Activated naive CD4-positive, alpha-beta T cell treated with anti-CD3 and anti-CD28 coated beads, Interleukin-2, amount 10 ng/mL, durations not matched to agents 7 days and 5 days (primary cell): ENCODE measurements around the gene ZNF839.
"Not testable (repeated sequence)": the region's sequence is repeated elsewhere in the genome, so short reads cannot be mapped to it uniquely, and the experiment has no call there.

Experiments used
- CTCF ChIA-PET: fragments of 350-600 bp; sonication (Branson Sonifier 250); formaldehyde crosslinking; loops from one replicate; lab custom pipeline; 2021; ENCODE audit warnings: antibody characterized with exemption; lab: Charles Lee
- DNase-seq: peaks from one replicate; pipeline ENCODE4 v3.0.0-alpha.2; 2020
- H3K27ac Mint-ChIP-seq: one replicate; pipeline ENCODE4 v1.8.0; 2021; ENCODE audit warnings: mild to moderate bottlenecking, moderate library complexity, mixed read lengths
- H3K27me3 Mint-ChIP-seq: one replicate; pipeline ENCODE4 v1.8.0; 2021; ENCODE audit warnings: mild to moderate bottlenecking, mixed read lengths
- H3K36me3 Mint-ChIP-seq: one replicate; pipeline ENCODE4 v1.8.0; 2021; ENCODE audit warnings: mixed read lengths
- H3K4me1 Mint-ChIP-seq: one replicate; pipeline ENCODE4 v1.8.0; 2021; ENCODE audit warnings: mixed read lengths
- H3K4me3 Mint-ChIP-seq: one replicate; pipeline ENCODE4 v1.8.0; 2021; ENCODE audit warnings: mild to moderate bottlenecking, moderate library complexity, mixed read lengths
- H3K9me3 Mint-ChIP-seq: one replicate; pipeline ENCODE4 v1.8.0; 2021; ENCODE audit warnings: mixed read lengths

Gene ZNF839

GRCh38 chr14:102341566-102341965 is 22.0 kb downstream of the ZNF839 start:
- Mint-ChIP-seq H3K27me3 (no peaks in the 10 kb centered on the region), H3K9me3 (no peaks in the 10 kb centered on the region), H3K36me3 (peaks cover 35% of the 10 kb centered on the region), H3K4me1 (peaks cover 5% of the 10 kb centered on the region), H3K27ac (no peak overlapping the region), H3K4me3 (no peak overlapping the region)
- CTCF ChIA-PET: interaction anchor here (0.8 kb wide), 1 partner anchor 160 kb away, joined by 3 read pairs; no protein-coding TSS in a partner anchor
- DNase-seq: no peak

DNA sequence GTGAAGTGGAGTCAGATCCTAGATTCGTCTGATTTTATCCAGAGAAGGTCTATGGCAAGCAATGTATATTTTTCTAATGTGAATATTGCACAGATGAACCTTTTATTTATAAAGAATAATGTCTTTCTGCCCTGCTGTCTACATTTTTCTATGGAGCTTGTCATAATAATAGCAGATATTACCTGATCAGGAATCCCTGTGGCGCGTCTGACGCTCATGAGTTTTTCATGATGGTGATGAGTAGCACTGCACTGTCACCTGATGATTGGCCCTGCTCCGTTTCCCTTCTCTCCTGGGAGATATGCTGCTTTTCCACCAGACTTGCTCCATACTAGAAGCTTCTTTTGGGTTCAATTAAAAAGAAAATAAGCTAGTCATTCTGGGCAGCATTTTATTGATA is 22.7 kb downstream of the ZNF839 start:
- no peaks in the 10 kb centered on the region for H3K27me3 Mint-ChIP-seq
- H3K36me3 Mint-ChIP-seq: peaks cover 35% of the 10 kb centered on the region
- H3K4me3 Mint-ChIP-seq: no peak overlapping the region
- peaks cover 2% of the 10 kb centered on the region for H3K4me1 Mint-ChIP-seq
- CTCF ChIA-PET: interaction anchor here (0.6 to 0.8 kb wide), 2 partner anchors 9 to 159 kb away, joined by 3 to 4 read pairs; no protein-coding TSS in a partner anchor
- DNase-seq: no peak
- H3K9me3 Mint-ChIP-seq: no peaks in the 10 kb centered on the region
- H3K27ac Mint-ChIP-seq: no peak overlapping the region

- H3K36me3 Mint-ChIP-seq: peaks cover 33% of the 10 kb centered on the region
- H3K9me3 Mint-ChIP-seq: no peaks in the 10 kb centered on the region
- H3K27me3 Mint-ChIP-seq: no peaks in the 10 kb centered on the region
- H3K4me3 Mint-ChIP-seq: no peak overlapping the region
- no peaks in the 10 kb centered on the region for H3K4me1 Mint-ChIP-seq
- no peak overlapping the region for H3K27ac Mint-ChIP-seq
- DNase-seq: no peak
- CTCF ChIA-PET: interaction anchor here (0.6 kb wide), 1 partner anchor 13 kb away, joined by 3 read pairs; no protein-coding TSS in a partner anchor
Measured at GRCh38 chr14:102344084-102344483, 24.5 kb downstream of the ZNF839 start.

GRCh38 chr14:102344485-102344884 is 24.9 kb downstream of the ZNF839 start:
- H3K9me3 Mint-ChIP-seq: no peaks in the 10 kb centered on the region
- H3K36me3 Mint-ChIP-seq: peaks cover 36% of the 10 kb centered on the region
- no peaks in the 10 kb centered on the region for H3K4me1 Mint-ChIP-seq
- H3K27me3 Mint-ChIP-seq: no peaks in the 10 kb centered on the region
- H3K27ac Mint-ChIP-seq: no peak overlapping the region
- DNase-seq: no peak
- CTCF ChIA-PET: no interaction called here
- H3K4me3 Mint-ChIP-seq: no peak overlapping the region

DNA sequence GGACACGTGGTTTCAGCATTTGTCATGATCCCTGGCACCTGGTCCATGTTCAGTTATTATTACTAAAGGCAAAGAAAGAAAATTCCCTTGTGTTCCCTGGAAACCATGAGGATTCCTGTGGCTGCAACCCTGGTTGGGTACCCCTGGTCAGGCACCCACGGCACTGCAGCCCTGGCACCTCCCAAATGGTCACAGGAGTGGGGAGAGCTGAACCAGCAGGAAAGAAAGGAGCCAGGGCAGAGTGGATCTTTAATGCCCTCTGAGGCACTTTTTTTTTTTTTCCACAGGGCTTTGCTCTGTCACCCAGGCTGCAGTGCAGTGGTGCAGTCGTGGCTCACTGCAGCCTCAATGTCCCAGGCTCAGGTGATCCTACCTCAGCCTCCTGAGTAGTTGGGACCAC is 25.7 kb downstream of the ZNF839 start:
- Mint-ChIP-seq H3K9me3 (no peaks in the 10 kb centered on the region), H3K27me3 (no peaks in the 10 kb centered on the region), H3K36me3 (peaks cover 42% of the 10 kb centered on the region), H3K4me1 (no peaks in the 10 kb centered on the region), H3K4me3 (no peak overlapping the region), H3K27ac (no peak overlapping the region)
- CTCF ChIA-PET: no interaction called here
- no peak for DNase-seq

- no peaks in the 10 kb centered on the region for H3K27me3 Mint-ChIP-seq
- H3K9me3 Mint-ChIP-seq: no peaks in the 10 kb centered on the region
- CTCF ChIA-PET: no interaction called here
Measured at GRCh38 chr14:102346645-102347044, 27.1 kb downstream of the ZNF839 start.

GRCh38 chr14:102348376-102348775 is 28.8 kb downstream of the ZNF839 start:
- CTCF ChIA-PET: no interaction called here
- H3K36me3 Mint-ChIP-seq: peaks cover 35% of the 10 kb centered on the region
- no peak overlapping the region for H3K27ac Mint-ChIP-seq

More at GRCh38 chr14:102346645-102347044, 27.1 kb downstream of the ZNF839 start:
- Mint-ChIP-seq H3K36me3 (peaks cover 39% of the 10 kb centered on the region), H3K4me1 (no peaks in the 10 kb centered on the region), H3K27ac (no peak overlapping the region), H3K4me3 (no peak overlapping the region)
- no peak for DNase-seq

GRCh38 chr14:102351023-102351422 is 31.5 kb downstream of the ZNF839 start:
- no peaks in the 10 kb centered on the region for H3K27me3 Mint-ChIP-seq
- H3K9me3 Mint-ChIP-seq: no peaks in the 10 kb centered on the region
- no peak for DNase-seq
- CTCF ChIA-PET: no interaction called here
- H3K27ac Mint-ChIP-seq: no peak overlapping the region
- H3K4me3 Mint-ChIP-seq: no peak overlapping the region
- H3K36me3 Mint-ChIP-seq: peaks cover 43% of the 10 kb centered on the region
- no peaks in the 10 kb centered on the region for H3K4me1 Mint-ChIP-seq

More at GRCh38 chr14:102348376-102348775, 28.8 kb downstream of the ZNF839 start:
- H3K4me3 Mint-ChIP-seq: no peak overlapping the region
- H3K27me3 Mint-ChIP-seq: no peaks in the 10 kb centered on the region
- H3K9me3 Mint-ChIP-seq: no peaks in the 10 kb centered on the region
- no peaks in the 10 kb centered on the region for H3K4me1 Mint-ChIP-seq
- DNase-seq: no peak

DNA sequence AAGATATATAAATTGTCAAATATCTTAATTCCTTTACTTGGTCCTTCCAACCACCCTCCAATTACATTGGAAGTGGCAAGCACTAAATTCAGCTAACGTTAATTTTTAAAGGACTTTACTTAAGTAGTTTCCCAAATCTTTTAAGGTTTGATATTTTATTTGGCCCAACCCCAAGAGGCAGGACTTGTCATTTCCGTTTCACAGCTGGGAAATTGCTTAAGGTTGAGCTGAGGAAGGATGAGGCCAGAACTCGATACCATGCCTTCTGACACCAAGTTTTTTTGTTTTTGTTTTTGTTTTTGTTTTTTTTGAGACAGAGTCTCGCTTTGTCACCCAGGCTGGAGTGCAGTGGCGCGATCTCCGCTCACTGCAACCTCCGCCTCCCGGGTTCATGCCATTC is 32.0 kb downstream of the ZNF839 start:
- CTCF ChIA-PET, H3K27me3 Mint-ChIP-seq, H3K4me3 Mint-ChIP-seq, DNase-seq, H3K9me3 Mint-ChIP-seq, H3K27ac Mint-ChIP-seq, H3K4me1 Mint-ChIP-seq: not testable (repeated sequence)
- H3K36me3 Mint-ChIP-seq: peaks cover 44% of the 10 kb centered on the region

- Mint-ChIP-seq H3K36me3 (peaks cover 45% of the 10 kb centered on the region), H3K4me1 (no peaks in the 10 kb centered on the region), H3K4me3 (no peak overlapping the region), H3K27me3 (no peaks in the 10 kb centered on the region), H3K9me3 (no peaks in the 10 kb centered on the region), H3K27ac (no peak overlapping the region)
- no peak for DNase-seq
- CTCF ChIA-PET: no interaction called here
Measured at GRCh38 chr14:102352213-102352612, 32.7 kb downstream of the ZNF839 start.

GRCh38 chr14:102353126-102353619 is 33.6 kb downstream of the ZNF839 start:
- DNase-seq: no peak
- H3K4me3 Mint-ChIP-seq: no peak overlapping the region
- peaks cover 47% of the 10 kb centered on the region for H3K36me3 Mint-ChIP-seq
- no peaks in the 10 kb centered on the region for H3K4me1 Mint-ChIP-seq
- H3K9me3 Mint-ChIP-seq: no peaks in the 10 kb centered on the region
- H3K27me3 Mint-ChIP-seq: no peaks in the 10 kb centered on the region
- H3K27ac Mint-ChIP-seq: no peak overlapping the region
- CTCF ChIA-PET: no interaction called here

DNA sequence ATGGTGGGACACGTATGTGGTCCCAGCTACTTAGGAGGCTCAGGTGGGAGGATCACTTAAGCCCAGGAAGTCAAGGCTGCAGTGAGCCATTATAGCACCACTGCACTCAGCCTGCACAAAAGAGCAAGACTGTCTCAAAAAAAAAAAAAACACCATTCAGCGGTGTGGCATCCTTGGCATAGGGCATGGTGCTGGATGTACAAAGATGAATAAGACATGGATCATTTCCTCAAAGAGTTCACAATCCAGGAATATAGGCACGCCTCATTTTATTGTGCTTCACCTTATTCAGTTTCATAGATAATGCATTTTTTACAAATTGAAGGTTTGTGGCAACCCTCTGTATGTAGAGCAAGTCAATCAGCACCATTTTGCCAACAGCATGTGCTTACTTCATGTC is 36.7 kb downstream of the ZNF839 start:
- peaks cover 36% of the 10 kb centered on the region for H3K36me3 Mint-ChIP-seq

DNA sequence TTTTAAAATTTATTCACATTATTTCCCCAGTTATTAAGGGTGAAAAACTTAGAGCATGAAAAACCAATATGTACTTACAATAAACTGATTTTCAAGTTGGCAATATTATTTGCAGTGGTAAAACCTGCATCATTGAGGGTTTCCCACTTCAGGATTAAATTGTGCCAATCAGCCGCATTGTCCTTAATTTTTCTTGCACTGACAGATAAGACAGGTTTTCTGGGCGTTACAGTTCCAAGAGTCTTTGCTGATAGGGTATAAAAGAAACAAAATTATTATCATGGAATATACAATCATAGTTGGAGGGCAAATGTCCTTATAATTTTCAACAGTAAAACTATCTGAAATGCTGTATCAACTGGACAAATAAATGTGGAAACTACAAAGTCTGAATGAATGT is 39.8 kb downstream of the ZNF839 start:
- H3K36me3 Mint-ChIP-seq: peaks cover 26% of the 10 kb centered on the region
- no peaks in the 10 kb centered on the region for H3K9me3 Mint-ChIP-seq
- peaks cover 6% of the 10 kb centered on the region for H3K27me3 Mint-ChIP-seq
- peaks cover 23% of the 10 kb centered on the region for H3K4me1 Mint-ChIP-seq
- no peak overlapping the region for H3K4me3 Mint-ChIP-seq
- no peak overlapping the region for H3K27ac Mint-ChIP-seq
- CTCF ChIA-PET: no interaction called here
- no peak for DNase-seq

More for the DNA sequence above, 36.7 kb downstream of the ZNF839 start:
- Mint-ChIP-seq H3K27me3 (no peaks in the 10 kb centered on the region), H3K27ac (no peak overlapping the region), H3K9me3 (no peaks in the 10 kb centered on the region), H3K4me1 (peaks cover 14% of the 10 kb centered on the region), H3K4me3 (no peak overlapping the region)
- DNase-seq: no peak
- CTCF ChIA-PET: no interaction called here

DNA sequence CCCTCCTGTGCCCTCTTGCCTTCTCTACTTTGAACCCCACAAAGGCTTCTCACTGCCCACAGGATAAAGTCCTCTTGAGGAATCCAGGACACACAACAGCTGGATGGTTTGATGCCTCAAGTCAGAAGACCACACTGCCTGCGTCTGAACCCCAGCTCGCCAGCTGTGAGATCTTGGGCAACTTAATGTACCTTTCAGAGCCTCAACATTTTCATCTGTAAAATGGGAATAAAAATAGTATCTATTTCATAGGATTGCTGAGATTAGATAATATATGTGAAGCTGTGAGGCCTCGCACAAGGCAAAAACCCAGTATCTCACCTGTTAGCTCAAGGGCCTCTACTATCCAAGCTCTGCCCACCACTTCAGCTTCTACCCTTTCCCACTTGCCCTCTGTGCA is 40.8 kb downstream of the ZNF839 start:
- DNase-seq: no peak
- CTCF ChIA-PET: no interaction called here
- H3K4me3 Mint-ChIP-seq: no peak overlapping the region

GRCh38 chr14:102362084-102362483 is 42.5 kb downstream of the ZNF839 start:
- no peaks in the 10 kb centered on the region for H3K9me3 Mint-ChIP-seq
- H3K27ac Mint-ChIP-seq: peak overlapping the region; percentile 93
- H3K4me1 Mint-ChIP-seq: peaks cover 26% of the 10 kb centered on the region
- DNase-seq: peak; percentile 31
- no peak overlapping the region for H3K4me3 Mint-ChIP-seq
- CTCF ChIA-PET: no interaction called here
- H3K27me3 Mint-ChIP-seq: peaks cover 6% of the 10 kb centered on the region
- H3K36me3 Mint-ChIP-seq: peaks cover 12% of the 10 kb centered on the region

More for the DNA sequence above, 40.8 kb downstream of the ZNF839 start:
- Mint-ChIP-seq H3K4me1 (peaks cover 23% of the 10 kb centered on the region), H3K36me3 (peaks cover 21% of the 10 kb centered on the region), H3K9me3 (no peaks in the 10 kb centered on the region), H3K27ac (no peak overlapping the region), H3K27me3 (peaks cover 6% of the 10 kb centered on the region)
